Endothelial cell of umbilical vein (primary cell): Measurements from ENCODE around the gene DGCR2. TPM values are rescaled to one million over a fixed set of nuclear protein-coding genes. Genes with fewer than 3 reads are reported as not detected.

ENCODE experiments used
- BruUV-seq: library from RNA; stranded (reverse); fragments of 400-500 nt; replicated peaks from 2 replicates; lab custom pipeline; 2021; lab: Mats Ljungman, UMichigan
- CTCF ChIA-PET: fragments of 300-600, 350-600 bp; sonication (Branson Sonifier 250); formaldehyde crosslinking; loops from one replicate; lab custom pipeline; 2021; ENCODE audit warnings: antibody characterized with exemption, inconsistent platforms; lab: Charles Lee
- POLR2A ChIA-PET: fragments of 300-600, 350-600 bp; sonication (Branson Sonifier 250); formaldehyde crosslinking; loops from one replicate; lab custom pipeline; 2021; ENCODE audit warnings: antibody characterized with exemption, inconsistent platforms; lab: Charles Lee
- DNase-seq: peaks from one replicate; pipeline ENCODE4 v3.0.0-alpha.2; 2011; ENCODE audit warnings: low read depth, low spot score
- FAIRE-seq: peaks from 2 replicates; lab custom pipeline; 2011; peaks lifted over from hg19 to GRCh38; lab: Jason Lieb, UNC
- H2AFZ ChIP-seq: 2 replicates; pipeline ENCODE4 v1.6.0; 2012; ENCODE audit warnings: low read depth, low read length, control low read depth, inconsistent platforms
- H3K27ac ChIP-seq: 2 replicates; pipeline ENCODE4 v1.5.1; 2011; ENCODE audit warnings: low read depth, mild to moderate bottlenecking, control low read depth, low read length, moderate library complexity; ENCODE audit not compliant: insufficient read depth
- H3K27me3 ChIP-seq, 2 experiments: 2 replicates each; pipeline versions ENCODE4 v1.6.0 to v1.6.1; 2011; ENCODE audit warnings: low read length in 2 of 2, mixed read lengths in 1 of 2; ENCODE audit not compliant: control insufficient read depth in 2 of 2, insufficient read depth in 2 of 2
- H3K36me3 ChIP-seq, 2 experiments: 2 replicates in 1 of 2; 3 replicates in 1 of 2; pipeline ENCODE4 v1.5.1; 2011; ENCODE audit warnings: low read length in 2 of 2, mild to moderate bottlenecking in 1 of 2, moderate library complexity in 1 of 2; ENCODE audit not compliant: control insufficient read depth in 2 of 2, insufficient read depth in 2 of 2; ENCODE audit errors: extremely low read depth in 1 of 2
- H3K4me1 ChIP-seq: 3 replicates; pipeline ENCODE4 v1.5.1; 2011; ENCODE audit warnings: mild to moderate bottlenecking, low read length; ENCODE audit not compliant: control insufficient read depth, insufficient read depth; ENCODE audit errors: extremely low read depth
- H3K4me2 ChIP-seq: 2 replicates; pipeline ENCODE4 v1.6.1; 2011; ENCODE audit warnings: low read length, control low read depth, mixed read lengths; ENCODE audit not compliant: insufficient read depth
- H3K4me3 ChIP-seq, 3 experiments: fragments of 200-600 bp in 1 of 3; sonication (generic), shearing (Covaris generic) in 1 of 3; replicated peaks in 1 of 3; 2 replicates each; pipeline ENCODE4 v1.5.1; 2011 to 2016; ENCODE audit warnings: control low read depth in 3 of 3, low read length in 3 of 3, mild to moderate bottlenecking in 2 of 3, inconsistent platforms in 1 of 3, low read depth in 1 of 3, moderate library complexity in 1 of 3; ENCODE audit not compliant: insufficient read depth in 1 of 3
- H3K79me2 ChIP-seq: 2 replicates; pipeline ENCODE4 v1.6.0; 2012; ENCODE audit warnings: low read length, inconsistent platforms; ENCODE audit not compliant: control insufficient read depth, insufficient read depth
- H3K9ac ChIP-seq: replicated peaks from 2 replicates; pipeline ENCODE3; 2011; ENCODE audit warnings: low read length, control low read depth; ENCODE audit not compliant: insufficient read depth; ENCODE audit errors: extremely low read depth
- H3K9me1 ChIP-seq: replicated peaks from 3 replicates; pipeline ENCODE4 v1.6.0; 2011; ENCODE audit warnings: mild to moderate bottlenecking, low read length; ENCODE audit not compliant: control insufficient read depth, insufficient read depth; ENCODE audit errors: extremely low read depth
- H3K9me3 ChIP-seq: replicated peaks from 2 replicates; pipeline ENCODE4 v1.5.1; 2012; ENCODE audit warnings: low read length, inconsistent platforms; ENCODE audit not compliant: control insufficient read depth, insufficient read depth
- H4K20me1 ChIP-seq: replicated peaks from 2 replicates; pipeline ENCODE3; 2011; ENCODE audit warnings: mild to moderate bottlenecking, low read length; ENCODE audit not compliant: control insufficient read depth, insufficient read depth; ENCODE audit errors: extremely low read depth
- CTCF ChIP-seq, 2 donors: IDR thresholded peaks; 1 replicate in 1 of 2; 2 replicates in 1 of 2; pipeline ENCODE4 v1.5.1; 2011; ENCODE audit warnings: low read length in 2 of 2, mild to moderate bottlenecking in 2 of 2, moderate library complexity in 2 of 2, control low read depth in 1 of 2, inconsistent platforms in 1 of 2, low read depth in 1 of 2; ENCODE audit not compliant: insufficient read depth in 1 of 2; ENCODE audit errors: extremely low read depth in 1 of 2
- GATA2 ChIP-seq: IDR thresholded peaks from 2 replicates; pipeline ENCODE4 v1.7.0; 2011; ENCODE audit warnings: low read depth, mild to moderate bottlenecking, moderate library complexity, mixed read lengths, low read length; ENCODE audit not compliant: insufficient read length, insufficient read depth
- MYC ChIP-seq: IDR thresholded peaks from one replicate; pipeline ENCODE4 v1.6.1; 2011; ENCODE audit warnings: mild to moderate bottlenecking, low read depth, low read length
- dilution Hi-C: fragments of 300-500 bp; cut with MboI; formaldehyde crosslinking; loops from one replicate; pipeline ENCODE4 v1.15.0; 2019; ENCODE audit warnings: low sequenced_read_pairs; ENCODE audit not compliant: extremely low pct_ligation_motif_present
- intact Hi-C: fragments of 100-400 bp; cut with micrococcal nuclease; formaldehyde crosslinking; loops from one replicate; pipeline ENCODE4 v1.10.0; 2022
- polyA plus RNA-seq, 4 experiments: library from polyadenylated mRNA; depleted of rRNA in 3 of 4; stranded (reverse) in 3 of 4; unstranded in 1 of 4; fragments of >200 nt; gene quantifications; 2 replicates each; pipeline versions ENCODE4 v1.2.1 to v1.2.3, GENCODE V29; 2011 to 2012; ENCODE audit warnings: missing spikeins in 1 of 4
- total RNA-seq: library from RNA; stranded (reverse); gene quantifications from 2 replicates; pipeline ENCODE4 v1.2.3, GENCODE V29; 2021
- TF ChIP-seq, protein P1 (sequence below): IDR thresholded peaks from 2 replicates; pipeline ENCODE4 v1.6.1; 2011; ENCODE audit not compliant: insufficient read depth, insufficient read length

The DGCR2 gene
- total and polyA plus RNA-seq, 2 donors (not counting 3 experiments of a cell fraction or from before 2014, with no cell fraction given) = 44.8 to 51.2 TPM

DNA sequence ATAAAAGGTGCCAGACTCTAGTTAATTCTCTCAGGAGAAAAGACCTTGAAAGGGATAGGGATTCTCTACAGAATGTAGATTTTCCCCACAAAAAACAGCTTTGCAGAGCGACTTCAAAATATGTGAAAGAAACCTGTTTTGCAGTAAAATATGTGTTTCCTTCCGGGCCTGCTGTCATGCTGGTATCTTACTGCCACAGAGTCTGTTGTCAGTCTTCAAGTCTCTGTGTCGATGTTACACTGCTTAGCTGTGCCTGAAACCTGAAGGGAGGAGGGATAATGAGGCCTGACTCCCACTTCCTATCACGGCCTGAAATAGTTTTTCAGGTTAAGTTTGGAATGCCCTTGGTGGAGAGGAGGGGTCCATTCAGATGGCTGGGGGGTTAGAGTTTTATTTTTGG lies 1.7 kb upstream of the DGCR2 start:
- H3K9ac ChIP-seq = no peak overlapping the region
- no peak overlapping the region for H2AFZ ChIP-seq
- no peak overlapping the region for H3K4me2 ChIP-seq
- H3K36me3 ChIP-seq = no peaks in the 10 kb centered on the region
- no peaks in the 10 kb centered on the region for H3K9me3 ChIP-seq
- intact Hi-C loops (loop anchor here (2.0 kb wide), 1 partner anchor 39 kb away; no protein-coding TSS in a partner anchor), dilution Hi-C loops (no loop called here)
- H3K27ac ChIP-seq = no peak overlapping the region
- ChIA-PET CTCF (interaction anchor here (2.0 kb wide), 1 partner anchor 21 kb away, joined by 8 read pairs; the partner anchor contains the start of gene ESS2), POLR2A (interaction anchor here (0.7 kb wide), 1 partner anchor 32 kb away, joined by 3 read pairs; no protein-coding TSS in a partner anchor)
- H3K79me2 ChIP-seq = peaks cover 28% of the 10 kb centered on the region
- H3K9me1 ChIP-seq = no peaks in the 10 kb centered on the region
- no peak overlapping the region for H3K4me3 ChIP-seq
- no peaks in the 10 kb centered on the region for H3K27me3 ChIP-seq
- no peak for DNase-seq
- H3K4me1 ChIP-seq = peaks cover 9% of the 10 kb centered on the region
- no peak for TF ChIP-seq CTCF (IDR thresholded peaks at IDR 0.05; ENCODE audit: extremely low read depth in 1 of 2, insufficient read depth in 1 of 2, low read depth in 1 of 2, low read length in 2 of 2)
- TF ChIP-seq MYC = no peak
- TF ChIP-seq GATA2 = no peak
- TF ChIP-seq, protein P1, sequence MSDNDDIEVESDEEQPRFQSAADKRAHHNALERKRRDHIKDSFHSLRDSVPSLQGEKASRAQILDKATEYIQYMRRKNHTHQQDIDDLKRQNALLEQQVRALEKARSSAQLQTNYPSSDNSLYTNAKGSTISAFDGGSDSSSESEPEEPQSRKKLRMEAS = no peak
- H4K20me1 ChIP-seq = peaks cover 7% of the 10 kb centered on the region
- FAIRE-seq = no peak
- BruUV-seq = no TSS peak
